B cell (primary cell): ENCODE data around the gene NAGLU. TPM values are rescaled to one million over a fixed set of nuclear protein-coding genes. Genes with fewer than 3 reads are reported as not detected.

ENCODE experiments used
- ATAC-seq: fragments of 200-7000 bp; cut with Tn5 transposase; one replicate; pipeline ENCODE4 v1.10.0; 2021; ENCODE audit warnings: low read depth, mild to moderate bottlenecking, moderate number of reproducible peaks, moderate library complexity
- CTCF ChIA-PET: fragments of 350-600 bp; sonication (Branson Sonifier 250); formaldehyde crosslinking; loops from one replicate; lab custom pipeline; 2021; ENCODE audit warnings: antibody characterized with exemption, inconsistent platforms; lab: Charles Lee
- POLR2A ChIA-PET: fragments of 350-600 bp; sonication (Branson Sonifier 250); formaldehyde crosslinking; loops from one replicate; lab custom pipeline; 2021; ENCODE audit warnings: antibody characterized with exemption; lab: Charles Lee
- DNase-seq: peaks from one replicate; pipeline ENCODE4 v3.0.0; 2013
- H2AFZ ChIP-seq: 2 replicates; pipeline ENCODE4 v1.6.1; 2012; ENCODE audit warnings: mild to moderate bottlenecking, low read depth, low read length; ENCODE audit not compliant: insufficient read depth, poor library complexity, severe bottlenecking
- H3K27ac ChIP-seq, 2 donors: 1 replicate in 1 of 2; 2 replicates in 1 of 2; pipeline ENCODE4 v1.5.1; 2012 to 2013; ENCODE audit warnings: low read length in 2 of 2, mild to moderate bottlenecking in 2 of 2, moderate library complexity in 1 of 2
- H3K27me3 ChIP-seq, 4 experiments: fragments of 200-600 bp in 1 of 4; sonication (generic) in 1 of 4; replicated peaks in 1 of 4; 1 replicate in 2 of 4; 2 replicates in 2 of 4; pipeline versions ENCODE4 v1.6.1 to v1.7.0; 2013 to 2016; ENCODE audit warnings: low read length in 3 of 4, mild to moderate bottlenecking in 2 of 4, mixed read lengths in 1 of 4, moderate library complexity in 1 of 4; ENCODE audit not compliant: insufficient read depth in 4 of 4, control insufficient read depth in 3 of 4; ENCODE audit errors: control extremely low read depth in 1 of 4
- H3K36me3 ChIP-seq, 2 experiments: replicated peaks in 1 of 2; 1 replicate in 1 of 2; 2 replicates in 1 of 2; pipeline versions ENCODE4 v1.6.1 to v1.7.1; 2013; ENCODE audit warnings: low read length in 1 of 2; ENCODE audit not compliant: insufficient read depth in 2 of 2, control insufficient read depth in 1 of 2; ENCODE audit errors: control extremely low read depth in 1 of 2, extremely low read depth in 1 of 2
- H3K4me1 ChIP-seq, 2 donors: fragments of 200-600 bp in 1 of 2; sonication (generic) in 1 of 2; 1 replicate in 1 of 2; 2 replicates in 1 of 2; pipeline versions ENCODE4 v1.5.1 to v1.6.1; 2013 to 2017; ENCODE audit warnings: low read length in 2 of 2; ENCODE audit not compliant: control insufficient read depth in 2 of 2, insufficient read depth in 2 of 2
- H3K4me2 ChIP-seq: replicated peaks from 2 replicates; pipeline ENCODE3; 2012; ENCODE audit warnings: mild to moderate bottlenecking, low read depth, low read length; ENCODE audit not compliant: poor library complexity, severe bottlenecking
- H3K4me3 ChIP-seq, 5 experiments: fragments of 200-600 bp in 1 of 5; sonication (generic) in 1 of 5; 1 replicate in 3 of 5; 2 replicates in 2 of 5; pipeline versions ENCODE4 v1.5.1 to v1.7.0; 2011 to 2016; ENCODE audit warnings: low read length in 4 of 5, mild to moderate bottlenecking in 4 of 5, low read depth in 2 of 5, control low read depth in 1 of 5, moderate library complexity in 1 of 5; ENCODE audit not compliant: insufficient read depth in 1 of 5; ENCODE audit errors: control extremely low read depth in 1 of 5, extremely low read depth in 1 of 5
- H3K79me2 ChIP-seq: fragments of 200-600 bp; sonication (generic); one replicate; pipeline ENCODE4 v1.6.0; 2016; ENCODE audit warnings: low read length; ENCODE audit not compliant: control insufficient read depth, insufficient read depth
- H3K9ac ChIP-seq: fragments of 200-600 bp; sonication (generic); 2 replicates; pipeline ENCODE4 v1.6.1; 2017; ENCODE audit warnings: mild to moderate bottlenecking, low read length, moderate library complexity
- H3K9me3 ChIP-seq, 3 donors: one replicate each; pipeline versions ENCODE4 v1.6.1 to v1.7.1; 2013; ENCODE audit warnings: low read length in 2 of 3; ENCODE audit not compliant: control insufficient read depth in 2 of 3, insufficient read depth in 1 of 3; ENCODE audit errors: control extremely low read depth in 1 of 3
- H4K20me1 ChIP-seq: 2 replicates; pipeline ENCODE4 v1.6.0; 2012; ENCODE audit warnings: mild to moderate bottlenecking, low read length; ENCODE audit not compliant: insufficient read depth, control insufficient read depth, poor library complexity, severe bottlenecking
- H3K27ac Mint-ChIP-seq: one replicate; pipeline ENCODE4 v1.8.0; 2021; ENCODE audit warnings: mixed read lengths
- H3K27me3 Mint-ChIP-seq: one replicate; pipeline ENCODE4 v1.8.0; 2021; ENCODE audit warnings: mixed read lengths
- H3K4me1 Mint-ChIP-seq: one replicate; pipeline ENCODE4 v1.8.0; 2021; ENCODE audit warnings: mixed read lengths
- H3K4me3 Mint-ChIP-seq: one replicate; pipeline ENCODE4 v1.8.0; 2021; ENCODE audit warnings: mixed read lengths
- H3K9me3 Mint-ChIP-seq: one replicate; pipeline ENCODE4 v1.8.0; 2022; ENCODE audit warnings: mixed read lengths; ENCODE audit not compliant: insufficient read depth
- EZH2 ChIP-seq: IDR thresholded peaks from 2 replicates; pipeline ENCODE4 v1.6.1; 2012; ENCODE audit warnings: borderline replicate concordance, low read depth, mild to moderate bottlenecking, moderate library complexity, low read length; ENCODE audit not compliant: insufficient read depth, poor library complexity, severe bottlenecking
- WGBS: methylation state at CpG from one replicate; pipeline ENCODE4 v1.1.5; 2013; ENCODE audit warnings: missing lambda C conversion rate; ENCODE audit not compliant: insufficient coverage; 5-methylcytosine and 5-hydroxymethylcytosine counted together
- intact Hi-C: fragments of 100-400 bp; cut with micrococcal nuclease; formaldehyde crosslinking; loops from one replicate; pipeline ENCODE4 v1.10.0; 2022
- polyA plus RNA-seq: library from polyadenylated mRNA; depleted of rRNA; stranded (reverse); fragments of >200 nt; gene quantifications from 2 replicates; pipeline ENCODE4 v1.2.3, GENCODE V29; 2012
- total RNA-seq, 2 donors: library from RNA; stranded (reverse); fragments of 120-200 nt in 1 of 2; gene quantifications; 1 replicate in 1 of 2; 2 replicates in 1 of 2; pipeline versions ENCODE4 v1.2.3 to v1.2.4, GENCODE V29; 2013 to 2022
- TF ChIP-seq, protein P1 (sequence below): fragments of 200-600 bp; IDR thresholded peaks from one replicate; pipeline ENCODE4 v1.8.0; 2022; ENCODE audit warnings: antibody characterized with exemption, mild to moderate bottlenecking

The NAGLU gene
- total and polyA plus RNA-seq, 2 donors (not counting 1 experiment from before 2014, with no cell fraction given), result 44.8 to 52.4 TPM

DNA sequence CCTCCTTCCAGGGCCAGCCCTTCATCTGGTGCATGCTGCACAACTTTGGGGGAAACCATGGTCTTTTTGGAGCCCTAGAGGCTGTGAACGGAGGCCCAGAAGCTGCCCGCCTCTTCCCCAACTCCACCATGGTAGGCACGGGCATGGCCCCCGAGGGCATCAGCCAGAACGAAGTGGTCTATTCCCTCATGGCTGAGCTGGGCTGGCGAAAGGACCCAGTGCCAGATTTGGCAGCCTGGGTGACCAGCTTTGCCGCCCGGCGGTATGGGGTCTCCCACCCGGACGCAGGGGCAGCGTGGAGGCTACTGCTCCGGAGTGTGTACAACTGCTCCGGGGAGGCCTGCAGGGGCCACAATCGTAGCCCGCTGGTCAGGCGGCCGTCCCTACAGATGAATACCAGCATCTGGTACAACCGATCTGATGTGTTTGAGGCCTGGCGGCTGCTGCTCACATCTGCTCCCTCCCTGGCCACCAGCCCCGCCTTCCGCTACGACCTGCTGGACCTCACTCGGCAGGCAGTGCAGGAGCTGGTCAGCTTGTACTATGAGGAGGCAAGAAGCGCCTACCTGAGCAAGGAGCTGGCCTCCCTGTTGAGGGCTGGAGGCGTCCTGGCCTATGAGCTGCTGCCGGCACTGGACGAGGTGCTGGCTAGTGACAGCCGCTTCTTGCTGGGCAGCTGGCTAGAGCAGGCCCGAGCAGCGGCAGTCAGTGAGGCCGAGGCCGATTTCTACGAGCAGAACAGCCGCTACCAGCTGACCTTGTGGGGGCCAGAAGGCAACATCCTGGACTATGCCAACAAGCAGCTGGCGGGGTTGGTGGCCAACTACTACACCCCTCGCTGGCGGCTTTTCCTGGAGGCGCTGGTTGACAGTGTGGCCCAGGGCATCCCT is 7.4 kb downstream of the NAGLU start:
- Mint-ChIP-seq H3K27me3 (no peaks in the 10 kb centered on the region), H3K27ac (no peak overlapping the region), H3K9me3 (no peaks in the 10 kb centered on the region)

More for the DNA sequence above, 7.4 kb downstream of the NAGLU start:
- Histone ChIP-seq H2AFZ (no peak overlapping the region), H3K27me3 (no peaks in the 10 kb centered on the region), H3K27ac (no peak overlapping the region), H3K36me3 (peaks cover 0 to 22% of the 10 kb centered on the region in 2 experiments), H3K4me1 (peaks cover 5 to 7% of the 10 kb centered on the region in 2 donors), H3K79me2 (peaks cover 2% of the 10 kb centered on the region), H3K9me3 (no peaks in the 10 kb centered on the region), H4K20me1 (peaks cover 11% of the 10 kb centered on the region), H3K4me2 (no peak overlapping the region), H3K4me3 (no peak overlapping the region), H3K9ac (no peak overlapping the region)
- 97% methylated on average over 39 of the region's 39 CpGs for WGBS
- ATAC-seq (no peak), DNase-seq (no peak)
- no peak for TF ChIP-seq EZH2
- TF ChIP-seq, protein P1, sequence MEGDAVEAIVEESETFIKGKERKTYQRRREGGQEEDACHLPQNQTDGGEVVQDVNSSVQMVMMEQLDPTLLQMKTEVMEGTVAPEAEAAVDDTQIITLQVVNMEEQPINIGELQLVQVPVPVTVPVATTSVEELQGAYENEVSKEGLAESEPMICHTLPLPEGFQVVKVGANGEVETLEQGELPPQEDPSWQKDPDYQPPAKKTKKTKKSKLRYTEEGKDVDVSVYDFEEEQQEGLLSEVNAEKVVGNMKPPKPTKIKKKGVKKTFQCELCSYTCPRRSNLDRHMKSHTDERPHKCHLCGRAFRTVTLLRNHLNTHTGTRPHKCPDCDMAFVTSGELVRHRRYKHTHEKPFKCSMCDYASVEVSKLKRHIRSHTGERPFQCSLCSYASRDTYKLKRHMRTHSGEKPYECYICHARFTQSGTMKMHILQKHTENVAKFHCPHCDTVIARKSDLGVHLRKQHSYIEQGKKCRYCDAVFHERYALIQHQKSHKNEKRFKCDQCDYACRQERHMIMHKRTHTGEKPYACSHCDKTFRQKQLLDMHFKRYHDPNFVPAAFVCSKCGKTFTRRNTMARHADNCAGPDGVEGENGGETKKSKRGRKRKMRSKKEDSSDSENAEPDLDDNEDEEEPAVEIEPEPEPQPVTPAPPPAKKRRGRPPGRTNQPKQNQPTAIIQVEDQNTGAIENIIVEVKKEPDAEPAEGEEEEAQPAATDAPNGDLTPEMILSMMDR, result no peak
- ChIA-PET CTCF (interaction anchor here (1.6 kb wide), 1 partner anchor 26 kb away, joined by 6 read pairs; no protein-coding TSS in a partner anchor), POLR2A (no interaction called here)
- intact Hi-C loops, result no loop called here
- no peak overlapping the region for H3K4me3 Mint-ChIP-seq
- peaks cover 10% of the 10 kb centered on the region for H3K4me1 Mint-ChIP-seq
